HepG2 (cell line): Measurements from ENCODE around the gene SAMD10. TPM values are rescaled to one million over a fixed set of nuclear protein-coding genes. Genes with fewer than 3 reads are reported as not detected.

ENCODE experiments used
- ASH2L ChIP-seq: fragments of 300-600, 200-600 bp; sonication (generic); IDR thresholded peaks from 2 replicates; pipeline ENCODE4 v1.7.0; 2017; ENCODE audit warnings: low read depth, mild to moderate bottlenecking, moderate library complexity, mixed read lengths, low read length; ENCODE audit not compliant: insufficient read length
- DNMT3B ChIP-seq: conservative IDR thresholded peaks from 2 replicates; pipeline ENCODE4 v1.6.1; 2016; ENCODE audit warnings: missing biosample characterization, control low read depth
- FOXM1 ChIP-seq: sonication (generic); formaldehyde crosslinking; IDR thresholded peaks from 2 replicates; pipeline ENCODE4 v1.5.0; 2020; ENCODE audit warnings: missing genetic modification reagents
- HNRNPK ChIP-seq: fragments of 200-400 bp; formaldehyde crosslinking; IDR thresholded peaks from 2 replicates; pipeline ENCODE4 v1.6.1; 2018; ENCODE audit warnings: low read length, low read depth, moderate library complexity, mild to moderate bottlenecking; ENCODE audit not compliant: poor library complexity, severe bottlenecking
- MTF2 ChIP-seq: sonication (generic); formaldehyde crosslinking; IDR thresholded peaks from 2 replicates; pipeline ENCODE4 v1.5.0; 2020; ENCODE audit warnings: missing genetic modification reagents, borderline replicate concordance
- NFKB2 ChIP-seq: sonication (generic); formaldehyde crosslinking; IDR thresholded peaks from 2 replicates; pipeline ENCODE4 v1.4.0; 2020; ENCODE audit warnings: missing genetic modification reagents, borderline replicate concordance
- SALL1 ChIP-seq: sonication (generic); formaldehyde crosslinking; IDR thresholded peaks from 2 replicates; pipeline ENCODE4 v1.8.0; 2022; ENCODE audit warnings: mild to moderate bottlenecking, missing genetic modification reagents
- SAP130 ChIP-seq: IDR thresholded peaks from 2 replicates; pipeline ENCODE4 v1.6.1; 2016; ENCODE audit warnings: low read depth
- SPEN ChIP-seq: sonication (generic); formaldehyde crosslinking; IDR thresholded peaks from 2 replicates; pipeline ENCODE4 v1.5.1; 2020; ENCODE audit warnings: low read depth, mild to moderate bottlenecking, missing genetic modification reagents
- ZBTB8A ChIP-seq: sonication (generic); formaldehyde crosslinking; IDR thresholded peaks from 2 replicates; pipeline ENCODE4 v1.4.0; 2020; ENCODE audit warnings: mild to moderate bottlenecking, low read depth, missing genetic modification reagents, borderline replicate concordance
- ZNF20 ChIP-seq: sonication (generic); formaldehyde crosslinking; IDR thresholded peaks from 2 replicates; pipeline ENCODE4 v1.4.0; 2020; ENCODE audit warnings: mild to moderate bottlenecking, moderate library complexity, missing genetic modification reagents
- ZNF549 ChIP-seq: sonication (generic); formaldehyde crosslinking; IDR thresholded peaks from 2 replicates; pipeline ENCODE4 v1.5.0; 2020; ENCODE audit warnings: missing genetic modification reagents
- ZNF883 ChIP-seq: sonication (generic); formaldehyde crosslinking; IDR thresholded peaks from 2 replicates; pipeline ENCODE4 v1.5.1; 2020; ENCODE audit warnings: mild to moderate bottlenecking, missing genetic modification reagents; ENCODE audit errors: not compliant biosample characterization
- polyA plus RNA-seq, 8 experiments: library from polyadenylated mRNA; depleted of rRNA in 3 of 8; stranded (reverse) in 7 of 8; unstranded in 1 of 8; fragments of >200 nt; fragmentation: Illumina TruSeq in 4 of 8; extraction: Trizol in 4 of 8; gene quantifications; 2 replicates each; pipeline versions ENCODE4 v1.2.1 to v1.2.3, GENCODE V29; 2011 to 2016; ENCODE audit warnings: low read depth in 4 of 8, missing spikeins in 1 of 8, mixed read lengths in 1 of 8; ENCODE audit not compliant: insufficient read depth in 1 of 8
- total RNA-seq, 5 experiments: library from RNA; depleted of rRNA; stranded (reverse); fragments of >200 nt; fragmentation: Illumina TruSeq; extraction: Trizol; gene quantifications; 2 replicates each; pipeline ENCODE4 v1.2.3, GENCODE V29; 2016; ENCODE audit warnings: low read depth in 1 of 5
- TF ChIP-seq, protein P1 (sequence below): sonication (generic); formaldehyde crosslinking; conservative IDR thresholded peaks from 2 replicates; pipeline ENCODE4 v1.4.0; 2020; ENCODE audit warnings: missing genetic modification reagents
- TF ChIP-seq, protein P2 (sequence below), 2 experiments: fragments of 450-650 bp in 1 of 2; sonication (generic) in 1 of 2; formaldehyde crosslinking in 1 of 2; IDR thresholded peaks; 2 replicates each; pipeline versions ENCODE4 v1.6.1 to v1.8.0; 2016 to 2022; ENCODE audit warnings: antibody characterized with exemption in 1 of 2, mild to moderate bottlenecking in 1 of 2, missing genetic modification reagents in 1 of 2
- TF ChIP-seq, protein P3 (sequence below): sonication (generic); formaldehyde crosslinking; IDR thresholded peaks from 2 replicates; pipeline ENCODE4 v1.8.1; 2023; ENCODE audit warnings: mild to moderate bottlenecking, moderate library complexity, missing genetic modification reagents

The SAMD10 gene
- total and polyA plus RNA-seq, 2 of the 13 experiments (the other 11 are each of a cell fraction or from before 2014, with no cell fraction given): 6.1 to 11.0 TPM

DNA sequence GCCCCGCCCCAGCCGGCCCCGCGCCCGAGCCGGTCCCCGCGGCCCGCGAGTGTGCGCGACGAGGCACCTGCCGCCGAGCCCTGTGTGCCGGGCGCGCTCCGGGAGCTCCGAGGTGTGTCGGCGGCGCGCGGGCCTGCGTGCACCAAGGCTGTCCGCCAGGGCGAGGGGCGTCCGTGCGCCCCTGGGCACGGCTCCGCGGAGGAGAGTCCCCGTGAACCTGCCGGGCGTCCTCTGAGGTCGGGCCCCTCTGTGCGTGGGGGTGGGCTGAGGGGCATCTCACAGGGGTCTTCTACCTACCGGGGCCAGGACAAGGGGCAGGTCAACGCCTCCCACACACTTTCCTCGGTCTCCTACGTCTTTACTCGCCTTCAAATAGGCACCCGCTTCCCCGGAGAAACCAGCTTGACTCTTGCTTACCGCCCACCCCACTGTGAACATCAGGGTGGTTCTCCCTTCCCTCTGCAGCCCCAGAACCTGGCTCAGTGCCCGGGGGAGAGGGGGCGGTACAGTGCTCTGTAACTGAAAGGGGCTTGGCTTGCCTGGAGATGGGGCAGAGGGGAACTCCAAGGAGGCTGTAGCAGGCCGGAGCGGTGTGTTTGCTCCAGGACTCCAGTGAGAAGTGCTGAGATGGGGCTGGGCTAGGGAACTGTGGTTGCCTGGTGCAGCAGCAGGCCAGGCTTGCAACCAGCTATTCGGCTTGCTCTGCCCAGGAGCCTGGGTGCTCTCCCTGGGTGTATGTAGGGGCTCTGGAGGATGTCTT lies at the start of gene SAMD10 (continued):
- TF ChIP-seq MTF2 (CRISPR knock-in tag): peak; percentile 68; the same call in 1 of the 2 replicates
- TF ChIP-seq, protein P1, sequence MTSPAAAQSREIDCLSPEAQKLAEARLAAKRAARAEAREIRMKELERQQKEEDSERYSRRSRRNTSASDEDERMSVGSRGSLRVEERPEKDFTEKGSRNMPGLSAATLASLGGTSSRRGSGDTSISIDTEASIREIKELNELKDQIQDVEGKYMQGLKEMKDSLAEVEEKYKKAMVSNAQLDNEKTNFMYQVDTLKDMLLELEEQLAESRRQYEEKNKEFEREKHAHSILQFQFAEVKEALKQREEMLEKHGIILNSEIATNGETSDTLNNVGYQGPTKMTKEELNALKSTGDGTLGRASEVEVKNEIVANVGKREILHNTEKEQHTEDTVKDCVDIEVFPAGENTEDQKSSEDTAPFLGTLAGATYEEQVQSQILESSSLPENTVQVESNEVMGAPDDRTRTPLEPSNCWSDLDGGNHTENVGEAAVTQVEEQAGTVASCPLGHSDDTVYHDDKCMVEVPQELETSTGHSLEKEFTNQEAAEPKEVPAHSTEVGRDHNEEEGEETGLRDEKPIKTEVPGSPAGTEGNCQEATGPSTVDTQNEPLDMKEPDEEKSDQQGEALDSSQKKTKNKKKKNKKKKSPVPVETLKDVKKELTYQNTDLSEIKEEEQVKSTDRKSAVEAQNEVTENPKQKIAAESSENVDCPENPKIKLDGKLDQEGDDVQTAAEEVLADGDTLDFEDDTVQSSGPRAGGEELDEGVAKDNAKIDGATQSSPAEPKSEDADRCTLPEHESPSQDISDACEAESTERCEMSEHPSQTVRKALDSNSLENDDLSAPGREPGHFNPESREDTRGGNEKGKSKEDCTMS (CRISPR knock-in tag): no peak
- TF ChIP-seq DNMT3B (CRISPR knock-in tag): no peak
- TF ChIP-seq FOXM1: no peak
- TF ChIP-seq HNRNPK: no peak
- TF ChIP-seq, protein P2, sequence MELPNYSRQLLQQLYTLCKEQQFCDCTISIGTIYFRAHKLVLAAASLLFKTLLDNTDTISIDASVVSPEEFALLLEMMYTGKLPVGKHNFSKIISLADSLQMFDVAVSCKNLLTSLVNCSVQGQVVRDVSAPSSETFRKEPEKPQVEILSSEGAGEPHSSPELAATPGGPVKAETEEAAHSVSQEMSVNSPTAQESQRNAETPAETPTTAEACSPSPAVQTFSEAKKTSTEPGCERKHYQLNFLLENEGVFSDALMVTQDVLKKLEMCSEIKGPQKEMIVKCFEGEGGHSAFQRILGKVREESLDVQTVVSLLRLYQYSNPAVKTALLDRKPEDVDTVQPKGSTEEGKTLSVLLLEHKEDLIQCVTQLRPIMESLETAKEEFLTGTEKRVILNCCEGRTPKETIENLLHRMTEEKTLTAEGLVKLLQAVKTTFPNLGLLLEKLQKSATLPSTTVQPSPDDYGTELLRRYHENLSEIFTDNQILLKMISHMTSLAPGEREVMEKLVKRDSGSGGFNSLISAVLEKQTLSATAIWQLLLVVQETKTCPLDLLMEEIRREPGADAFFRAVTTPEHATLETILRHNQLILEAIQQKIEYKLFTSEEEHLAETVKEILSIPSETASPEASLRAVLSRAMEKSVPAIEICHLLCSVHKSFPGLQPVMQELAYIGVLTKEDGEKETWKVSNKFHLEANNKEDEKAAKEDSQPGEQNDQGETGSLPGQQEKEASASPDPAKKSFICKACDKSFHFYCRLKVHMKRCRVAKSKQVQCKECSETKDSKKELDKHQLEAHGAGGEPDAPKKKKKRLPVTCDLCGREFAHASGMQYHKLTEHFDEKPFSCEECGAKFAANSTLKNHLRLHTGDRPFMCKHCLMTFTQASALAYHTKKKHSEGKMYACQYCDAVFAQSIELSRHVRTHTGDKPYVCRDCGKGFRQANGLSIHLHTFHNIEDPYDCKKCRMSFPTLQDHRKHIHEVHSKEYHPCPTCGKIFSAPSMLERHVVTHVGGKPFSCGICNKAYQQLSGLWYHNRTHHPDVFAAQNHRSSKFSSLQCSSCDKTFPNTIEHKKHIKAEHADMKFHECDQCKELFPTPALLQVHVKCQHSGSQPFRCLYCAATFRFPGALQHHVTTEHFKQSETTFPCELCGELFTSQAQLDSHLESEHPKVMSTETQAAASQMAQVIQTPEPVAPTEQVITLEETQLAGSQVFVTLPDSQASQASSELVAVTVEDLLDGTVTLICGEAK (IDR thresholded peaks at IDR 0.05): no peak
- TF ChIP-seq, protein P2 (CRISPR knock-in tag; IDR thresholded peaks at IDR 0.05): peak; percentile 35; the same call in 1 of the 2 replicates
- TF ChIP-seq SAP130 (CRISPR knock-in tag): peak; percentile 89
- TF ChIP-seq ZNF20: 0 out of 2 replicates have a peak, but pooled peaks have one; percentile 9
- peak; percentile 21 for TF ChIP-seq ZNF883 (CRISPR knock-in tag)
- no peak for TF ChIP-seq ASH2L
- no peak for TF ChIP-seq ZNF549 (CRISPR knock-in tag)
- TF ChIP-seq ZBTB8A: no peak
- no peak for TF ChIP-seq SALL1 (CRISPR knock-in tag)
- TF ChIP-seq, protein P3, sequence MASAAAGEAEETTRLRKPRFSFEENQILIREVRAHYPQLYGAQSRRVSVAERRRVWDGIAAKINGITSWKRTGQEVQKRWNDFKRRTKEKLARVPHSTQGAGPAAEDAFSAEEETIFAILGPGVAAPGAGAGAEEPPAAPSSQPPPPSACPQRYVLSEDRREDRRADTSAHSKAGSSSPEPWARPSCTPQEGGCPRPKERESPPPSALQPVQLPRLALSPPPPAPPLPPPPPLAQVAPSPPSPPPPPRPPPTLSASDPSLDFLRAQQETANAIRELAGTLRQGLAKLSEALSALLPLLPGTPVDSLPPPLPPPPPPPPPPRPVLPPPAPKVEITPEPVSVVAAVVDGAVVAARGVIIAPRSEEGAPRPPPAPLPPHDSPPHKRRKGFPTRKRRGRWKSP: peak; percentile 74; the same call in 1 of the 2 replicates
- no peak for TF ChIP-seq NFKB2
- TF ChIP-seq SPEN (CRISPR knock-in tag): peak; percentile 15
